Fibroblast of upper back skin (primary cell): ENCODE results near the gene ZSCAN5A.
"Not testable (repeated sequence)": the region's sequence is repeated elsewhere in the genome, so short reads cannot be mapped to it uniquely, and the experiment has no call there.

Experiments
- DNase-seq: peaks from one replicate; pipeline ENCODE4 v3.0.0-alpha.2; 2013

Gene ZSCAN5A

DNA sequence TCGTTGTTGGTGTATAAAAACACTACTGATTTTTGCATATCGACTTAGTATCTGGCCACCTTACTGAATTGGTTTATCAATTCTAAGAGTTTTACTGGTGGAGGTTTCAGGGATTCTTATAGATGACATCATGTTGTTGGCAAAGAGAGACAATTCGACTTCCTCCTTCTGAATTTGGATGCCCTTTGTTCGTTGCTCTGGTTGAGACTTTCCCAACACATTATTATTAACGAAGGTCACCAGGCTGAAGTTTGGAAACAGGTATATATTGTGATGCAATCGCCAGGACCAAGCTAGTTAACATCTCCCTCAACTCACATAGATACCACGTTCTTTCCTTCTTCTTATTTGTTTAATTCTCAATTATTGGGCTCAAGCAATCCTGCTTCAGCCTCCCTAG lies 115.0 kb downstream of the ZSCAN5A start:
- no peak for DNase-seq

DNA sequence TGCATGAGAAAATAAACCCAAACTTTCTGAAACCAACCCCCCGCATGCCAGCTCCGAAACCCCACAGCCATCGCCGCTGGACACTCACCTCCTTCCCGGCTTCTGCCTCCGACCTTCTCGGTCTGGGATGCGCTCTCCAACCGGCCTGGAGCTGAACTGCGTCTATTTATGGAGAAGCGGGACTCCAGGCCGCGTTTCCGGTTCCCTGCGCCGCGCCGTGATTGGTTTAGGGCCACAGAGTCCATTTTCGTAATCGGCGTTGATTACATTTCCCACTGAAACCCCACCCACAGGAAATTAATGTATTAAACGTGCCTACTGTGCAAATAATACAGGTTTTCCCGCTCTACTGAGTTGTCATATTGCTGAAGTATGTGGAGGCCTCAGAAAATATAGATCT lies 117.0 kb downstream of the ZSCAN5A start, which contains the start of gene ZSCAN5B:
TSS of gene ZSCAN5B (minus strand) at position 138 of the 400 bp plus-strand sequence. CDS start 4,731 bp downstream, outside the sequence.
- not testable (repeated sequence) for DNase-seq

DNA sequence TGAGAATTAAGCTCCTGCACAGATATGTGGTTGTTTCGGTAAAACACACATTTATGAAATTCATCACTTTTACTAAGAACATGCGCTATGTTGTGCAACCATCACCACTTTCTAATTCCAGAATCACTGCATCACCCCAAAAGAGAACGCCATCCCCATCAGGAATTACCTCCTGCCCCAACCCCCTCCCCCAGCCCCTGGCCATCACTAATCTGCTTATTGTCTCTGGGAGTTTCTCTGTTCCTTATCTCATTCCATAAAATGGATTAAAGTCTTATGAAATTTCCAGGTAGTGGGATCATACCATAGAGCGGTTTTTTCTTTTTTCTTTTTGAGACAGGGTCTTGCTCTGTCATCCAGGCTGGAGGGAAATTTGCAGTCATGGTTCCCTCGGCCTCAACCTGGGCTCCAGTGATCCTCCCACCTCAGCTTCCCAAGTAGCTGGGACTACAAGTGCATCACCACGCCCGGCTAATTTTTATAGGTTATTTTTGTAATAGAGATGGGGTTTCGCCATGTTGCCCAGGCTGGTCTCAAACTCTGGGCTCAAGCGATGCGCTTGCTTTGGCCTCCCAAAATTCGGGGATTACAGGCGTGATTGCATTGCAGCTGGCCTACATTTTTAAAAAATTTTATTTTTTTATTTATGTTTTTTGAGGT lies 120.5 kb downstream of the ZSCAN5A start:
- no peak for DNase-seq

DNA sequence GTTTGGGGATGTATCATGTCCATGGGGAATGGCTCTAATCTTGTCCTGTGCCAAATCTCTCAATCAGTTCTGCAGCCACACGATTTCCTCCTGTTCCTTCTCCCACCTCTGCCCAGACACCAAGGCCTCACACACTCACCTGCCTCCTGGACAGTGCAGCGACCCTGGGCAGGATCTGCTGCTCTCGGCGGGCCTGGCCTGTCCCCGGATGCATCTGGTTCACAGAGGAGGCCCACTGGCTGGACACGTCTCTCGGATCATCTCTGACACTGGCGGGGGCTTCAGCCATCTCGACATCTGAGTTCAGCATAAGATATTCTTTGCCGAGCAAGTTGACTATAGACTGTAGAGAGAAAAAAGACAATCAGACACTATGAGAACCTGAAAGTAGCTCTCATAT lies 122.9 kb downstream of the ZSCAN5A start:
- no peak for DNase-seq

DNA sequence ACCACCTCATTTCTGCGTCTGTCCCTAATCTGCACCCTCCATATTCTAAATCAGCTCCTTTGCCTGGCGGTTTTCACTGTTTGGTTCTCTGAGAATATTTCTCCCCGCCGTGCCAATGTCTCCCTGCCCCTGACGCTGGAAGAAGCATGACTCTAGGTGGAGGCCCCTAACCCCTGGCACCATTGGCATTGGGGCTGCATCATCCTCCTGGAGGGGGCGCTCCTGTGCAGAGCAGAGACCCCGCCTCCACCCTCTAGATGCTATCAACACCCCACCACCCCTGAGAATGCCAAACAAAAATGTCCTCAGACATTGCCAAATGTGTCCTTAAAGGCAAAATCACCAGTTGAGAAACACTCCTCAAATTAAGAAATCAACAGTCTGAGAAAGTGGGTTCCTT lies 123.5 kb downstream of the ZSCAN5A start:
- DNase-seq, result no peak

DNA sequence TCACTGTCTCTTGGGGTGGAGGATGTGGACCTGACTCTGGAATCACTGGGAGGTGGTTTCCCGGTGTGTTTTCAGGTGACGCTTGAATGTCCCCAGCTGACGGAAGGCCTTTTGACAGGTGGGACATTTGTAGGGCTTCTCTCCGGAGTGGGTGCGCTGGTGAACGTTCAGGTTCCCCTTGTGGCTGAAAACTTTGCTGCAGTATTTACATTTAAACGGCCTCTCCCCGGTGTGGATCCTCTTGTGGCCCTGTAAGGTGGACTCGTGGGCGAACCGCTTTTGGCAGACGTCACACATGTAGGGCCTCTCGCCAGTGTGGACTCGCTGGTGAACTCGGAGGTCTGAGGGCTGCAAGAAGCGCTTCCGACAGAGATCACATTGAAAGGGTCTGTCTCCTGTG lies 124.9 kb downstream of the ZSCAN5A start:
- no peak for DNase-seq

DNA sequence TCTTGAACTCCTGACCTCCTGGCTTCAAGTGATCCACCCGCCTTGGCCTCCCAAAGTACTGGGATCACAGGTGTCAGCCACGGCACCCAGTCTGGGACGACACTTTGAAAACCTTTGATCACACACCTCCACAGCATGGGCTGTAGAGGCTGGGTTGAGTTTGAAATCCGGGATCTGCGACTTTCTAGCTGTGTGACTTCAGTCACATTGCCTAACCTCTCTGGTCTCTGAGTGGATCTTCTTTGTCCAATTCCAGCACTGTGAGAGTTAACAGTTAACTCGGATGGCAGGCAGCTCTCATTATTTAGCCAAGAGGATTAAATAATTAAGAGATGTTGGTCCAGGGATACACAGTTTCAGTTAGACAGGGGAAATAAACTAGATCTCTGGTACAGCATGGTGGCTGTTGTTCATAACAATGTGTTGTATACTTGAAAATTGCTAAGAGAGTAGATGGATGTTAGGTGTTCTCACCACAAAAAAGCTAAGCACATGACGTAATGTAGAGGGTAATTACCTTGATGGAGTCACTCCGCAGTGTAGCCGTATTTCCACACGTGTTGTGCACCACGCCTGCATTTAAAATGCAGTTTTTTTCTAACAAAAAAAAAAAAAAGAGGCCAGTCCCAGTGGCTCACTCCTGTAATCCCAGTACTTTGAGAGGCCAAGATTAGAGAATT lies 136.9 kb downstream of the ZSCAN5A start:
- no peak for DNase-seq

DNA sequence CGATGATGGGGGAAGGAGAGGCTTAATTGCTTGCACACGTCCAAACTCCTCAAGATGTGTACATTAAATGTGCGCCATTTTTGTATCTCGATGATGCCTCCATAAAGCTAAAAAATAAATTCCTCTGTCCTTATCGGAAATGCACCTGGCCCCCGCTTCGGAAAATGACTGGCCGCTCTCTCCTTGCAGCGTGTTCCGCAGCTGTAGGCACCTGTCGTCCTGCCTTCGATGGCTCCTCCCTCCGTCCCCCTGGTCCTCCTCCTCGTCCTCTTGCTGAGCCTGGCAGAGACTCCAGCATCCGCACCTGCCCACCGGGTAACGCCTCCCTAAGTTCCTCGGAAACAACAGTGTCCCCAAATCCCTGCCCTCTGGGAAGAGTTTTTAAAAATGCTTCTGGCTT lies 137.8 kb downstream of the ZSCAN5A start:
- DNase-seq, result no peak

DNA sequence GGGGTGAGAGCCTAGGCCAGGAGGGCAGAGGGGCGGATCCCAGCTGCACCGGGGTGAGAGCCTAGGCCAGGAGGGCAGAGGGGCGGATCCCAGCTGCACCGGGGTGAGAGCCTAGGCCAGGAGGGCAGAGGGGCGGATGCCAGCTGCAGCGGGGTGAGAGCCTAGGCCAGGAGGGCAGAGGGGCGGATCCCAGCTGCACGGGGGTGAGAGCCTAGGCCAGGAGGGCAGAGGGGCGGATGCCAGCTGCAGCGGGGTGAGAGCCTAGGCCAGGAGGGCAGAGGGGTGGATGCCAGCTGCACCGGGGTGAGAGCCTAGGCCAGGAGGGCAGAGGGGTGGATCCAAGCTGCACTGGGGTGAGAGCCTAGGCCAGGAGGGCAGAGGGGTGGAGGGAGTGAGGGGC lies 138.3 kb downstream of the ZSCAN5A start:
- DNase-seq, result not testable (repeated sequence)

DNA sequence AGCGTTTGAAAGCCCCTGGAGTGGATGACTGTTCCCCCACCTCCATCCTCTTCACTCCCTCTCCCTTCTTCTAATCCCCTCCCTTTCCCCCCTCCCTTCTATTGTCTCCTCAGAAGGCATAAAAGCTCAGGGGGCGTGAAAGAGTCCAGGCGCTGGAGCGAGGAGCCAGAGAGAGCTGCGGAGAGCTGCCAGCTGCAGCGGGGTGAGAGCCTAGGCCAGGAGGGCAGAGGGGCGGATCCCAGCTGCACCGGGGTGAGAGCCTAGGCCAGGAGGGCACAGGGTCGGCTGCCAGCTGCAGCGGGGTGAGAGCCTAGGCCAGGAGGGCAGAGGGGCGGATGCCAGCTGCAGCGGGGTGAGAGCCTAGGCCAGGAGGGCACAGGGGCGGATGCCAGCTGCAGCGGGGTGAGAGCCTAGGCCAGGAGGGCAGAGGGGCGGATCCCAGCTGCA lies 138.8 kb downstream of the ZSCAN5A start, which contains the start of gene GALP:
TSS of gene GALP (plus strand) at position 148 of the 447 bp plus-strand sequence. CDS start 1,101 bp downstream, outside the sequence.
- not testable (repeated sequence) for DNase-seq

DNA sequence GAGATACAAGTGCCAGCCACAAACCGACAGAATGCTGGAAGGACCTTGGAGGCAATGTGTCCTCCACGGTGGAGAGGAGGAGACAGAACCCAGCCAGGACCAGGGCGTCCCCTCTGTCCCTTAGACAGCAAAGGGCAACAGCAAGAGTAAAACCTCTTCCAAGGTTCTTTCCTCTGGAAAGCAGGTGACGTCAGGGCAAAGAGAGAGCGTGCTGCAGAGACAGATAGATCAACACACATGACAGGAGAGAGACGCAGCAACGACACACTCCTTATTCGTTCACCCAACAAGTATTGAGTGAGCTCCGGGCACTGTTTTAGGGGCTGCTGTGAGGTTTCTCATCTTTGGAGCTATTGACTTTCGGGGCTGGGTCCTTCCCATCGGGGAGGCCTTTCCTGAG lies 140.1 kb downstream of the ZSCAN5A start:
- DNase-seq, result no peak

DNA sequence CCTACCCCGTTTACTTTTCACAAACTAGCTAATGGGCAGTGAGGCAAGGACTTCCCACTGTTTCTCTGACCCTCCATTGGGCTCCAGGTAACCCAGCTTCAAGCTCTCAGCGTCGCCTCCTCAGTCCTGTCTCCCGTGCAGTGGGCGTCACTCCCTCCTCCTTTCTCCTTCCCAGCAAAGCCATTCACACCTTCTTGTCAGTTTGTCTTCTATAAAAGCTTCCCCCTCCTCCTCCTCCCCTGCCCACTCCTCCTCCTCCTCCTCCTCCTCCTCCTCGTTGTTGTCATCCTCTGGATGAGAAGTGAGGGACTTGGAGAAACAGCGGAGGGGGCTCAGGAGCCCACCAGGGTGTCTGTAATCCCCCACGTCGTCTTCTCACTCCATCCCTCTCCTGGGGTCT lies 140.6 kb downstream of the ZSCAN5A start:
- DNase-seq, result no peak
